Measurements from ENCODE around the gene TBX6.

TBX6 gene

GRCh38 chr16:30113031-30113710 is 21.4 kb upstream of the TBX6 start, which contains the start of gene GDPD3:
Gene GDPD3, minus strand, starts transcription at chr16:30113537. Its CDS starts 59 bp downstream, at chr16:30113478.
- DNase-seq: no peak

DNA sequence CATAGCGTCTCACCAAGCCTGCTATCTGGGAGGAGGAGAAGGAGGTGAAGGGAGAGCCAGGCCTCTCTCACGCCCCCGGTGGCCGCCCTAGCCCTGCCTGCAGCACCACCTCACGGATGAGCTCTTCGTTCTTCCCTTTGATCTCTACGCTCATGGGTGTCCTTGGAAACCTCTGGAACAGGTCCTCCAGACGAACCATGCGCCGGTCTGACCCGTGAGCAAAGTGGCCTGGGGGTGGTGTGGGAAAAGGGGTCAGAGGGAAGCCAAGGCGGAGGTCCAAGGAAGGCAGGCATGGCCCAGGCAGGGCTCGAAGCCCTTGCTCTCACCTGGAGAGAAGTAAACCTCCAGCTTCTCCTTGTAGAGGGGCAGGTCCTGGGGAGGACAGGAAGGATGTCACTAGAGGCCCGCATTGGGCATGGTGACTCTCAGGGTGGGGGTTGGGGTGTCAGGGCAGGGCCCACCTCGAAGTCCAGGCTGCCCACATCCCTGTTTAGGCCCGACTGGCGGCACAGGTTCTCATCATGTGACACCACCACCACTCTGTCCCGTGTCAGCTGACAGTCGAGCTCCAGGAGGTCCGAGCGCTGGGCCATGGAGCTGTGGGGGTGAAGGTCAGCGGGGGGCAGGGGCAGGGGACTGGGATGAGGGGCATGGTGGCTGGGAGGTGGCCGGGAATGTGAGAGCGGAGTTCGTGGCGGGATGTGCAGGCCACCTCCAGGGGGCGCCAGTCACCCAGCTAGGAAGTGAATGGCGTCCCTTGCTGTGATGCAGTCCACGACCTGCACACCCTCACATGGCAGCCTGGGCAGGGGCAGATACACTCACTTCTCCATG is 20.7 kb upstream of the TBX6 start:
- DNase-seq: peak; percentile 44

- DNase-seq: no peak
Observed at GRCh38 chr16:30110661-30111060, 18.9 kb upstream of the TBX6 start.

- DNase-seq: no peak
Observed at GRCh38 chr16:30108059-30108850, 16.5 kb upstream of the TBX6 start.

DNA sequence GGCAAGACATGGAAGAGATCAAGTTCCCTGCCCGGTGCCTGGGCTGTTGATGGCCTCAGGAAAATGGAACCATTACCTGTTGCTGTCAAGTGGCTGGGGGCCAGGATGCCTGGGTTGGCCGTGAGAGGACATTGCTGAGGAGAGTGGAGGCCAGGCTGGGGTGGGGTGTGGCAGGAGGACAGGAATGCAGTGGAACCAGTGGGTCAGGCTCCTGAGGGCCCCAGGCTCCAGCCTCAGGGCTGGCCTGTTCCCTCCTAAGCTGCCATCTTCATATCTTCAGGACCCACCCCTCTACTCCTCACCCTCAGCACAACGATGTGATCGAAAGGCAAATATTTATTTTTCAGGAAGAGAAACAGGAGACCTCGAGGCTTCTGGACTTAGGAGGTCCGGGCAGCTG is 12.8 kb upstream of the TBX6 start:
- no peak for DNase-seq

DNA sequence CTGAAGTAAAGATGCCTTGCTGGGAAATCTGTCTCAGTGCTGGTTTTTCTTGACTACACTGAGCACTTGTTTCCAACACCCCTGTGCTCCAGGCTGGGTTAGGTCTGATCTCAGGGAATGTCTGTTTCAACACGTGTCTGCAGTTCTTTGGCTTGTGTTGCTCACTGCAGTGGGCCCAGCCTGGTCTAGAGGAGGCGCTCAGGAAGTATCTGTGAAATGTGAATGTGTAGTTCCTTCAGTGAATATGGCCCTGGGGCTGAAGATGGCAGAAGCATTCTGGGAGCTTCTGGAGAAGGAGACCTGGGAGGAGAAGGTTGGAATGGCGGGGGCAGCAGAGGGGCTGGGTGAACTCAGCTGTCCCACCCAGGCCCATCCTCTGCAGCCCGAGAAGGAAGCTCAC is 12.4 kb upstream of the TBX6 start:
- DNase-seq: no peak

- no peak for DNase-seq
Observed at GRCh38 chr16:30096862-30097563, 5.3 kb upstream of the TBX6 start.

DNA sequence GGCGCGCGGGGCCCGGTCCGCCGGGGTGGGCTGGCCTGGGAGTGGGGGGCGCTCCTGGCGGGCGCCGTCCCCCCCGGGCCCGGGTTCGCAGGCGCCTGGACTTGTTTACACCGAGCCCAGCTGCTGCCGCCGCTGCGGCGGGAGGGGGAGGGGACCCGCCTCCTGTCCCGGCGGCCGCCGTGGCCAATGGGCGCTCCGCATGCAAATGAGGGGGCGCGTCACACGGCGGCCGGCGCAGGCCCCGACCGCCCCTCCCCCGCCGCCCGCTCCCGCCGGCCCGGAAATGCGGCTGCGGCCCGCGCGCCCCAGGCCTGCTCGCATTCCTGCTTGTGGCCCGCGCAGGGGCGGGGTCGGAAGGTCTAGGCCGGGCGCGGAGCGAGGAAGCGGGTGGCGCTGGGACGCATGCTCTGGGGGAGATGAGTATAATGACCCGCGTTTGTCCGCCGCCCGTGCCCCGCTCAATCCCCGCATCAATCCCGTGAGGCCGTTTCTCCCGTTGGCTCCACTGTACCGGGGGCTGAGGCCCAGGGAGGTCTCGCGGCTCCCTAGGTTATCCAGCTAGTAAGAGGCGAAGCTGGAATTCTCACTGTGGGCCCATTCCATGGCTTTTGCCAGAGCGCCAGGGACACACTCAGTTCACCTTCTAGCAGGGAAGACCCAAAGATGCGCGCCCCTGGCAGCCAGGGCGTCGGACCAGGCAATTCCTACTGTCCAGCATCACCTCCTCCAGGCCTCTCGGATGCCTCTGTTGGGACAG is 4.6 kb upstream of the TBX6 start, which contains the start of gene YPEL3:
YPEL3 (minus strand) TSS at position 109 of the 757 bp plus-strand sequence. CDS start 731 bp downstream, outside the sequence.
- DNase-seq: peak; percentile 95

- no peak for DNase-seq
Observed at GRCh38 chr16:30095166-30096078, 3.7 kb upstream of the TBX6 start.

DNA sequence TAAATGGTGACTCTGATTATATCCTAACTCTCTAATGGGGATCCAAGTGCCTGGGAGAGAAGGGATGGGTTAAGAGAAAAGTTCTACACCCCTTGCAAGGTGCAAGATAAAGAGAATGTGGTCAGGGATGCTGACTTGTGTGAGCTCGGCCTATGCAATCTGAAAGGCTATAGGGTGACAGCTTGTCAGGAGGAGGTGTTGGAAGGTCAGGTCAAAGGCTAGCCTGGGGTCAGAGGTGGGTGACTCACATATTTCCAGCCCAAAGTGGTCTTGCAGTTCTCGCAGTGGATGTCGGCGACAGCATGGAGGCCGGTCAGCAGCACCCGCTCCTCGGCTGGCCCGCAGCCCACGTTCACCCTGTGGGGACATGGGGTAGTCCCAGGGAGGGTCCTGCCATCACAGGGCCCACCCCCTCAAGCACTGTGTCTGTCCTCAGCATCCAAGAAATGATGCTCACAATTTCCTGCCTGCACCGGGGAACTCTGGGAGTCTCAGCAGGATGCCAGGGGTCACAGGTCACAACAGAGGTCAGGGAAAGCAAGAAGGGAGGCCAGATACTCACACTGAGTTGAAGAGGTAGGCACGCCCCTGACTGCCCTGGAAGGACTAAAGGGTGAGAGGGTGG is 2.9 kb upstream of the TBX6 start:
- DNase-seq: no peak

DNA sequence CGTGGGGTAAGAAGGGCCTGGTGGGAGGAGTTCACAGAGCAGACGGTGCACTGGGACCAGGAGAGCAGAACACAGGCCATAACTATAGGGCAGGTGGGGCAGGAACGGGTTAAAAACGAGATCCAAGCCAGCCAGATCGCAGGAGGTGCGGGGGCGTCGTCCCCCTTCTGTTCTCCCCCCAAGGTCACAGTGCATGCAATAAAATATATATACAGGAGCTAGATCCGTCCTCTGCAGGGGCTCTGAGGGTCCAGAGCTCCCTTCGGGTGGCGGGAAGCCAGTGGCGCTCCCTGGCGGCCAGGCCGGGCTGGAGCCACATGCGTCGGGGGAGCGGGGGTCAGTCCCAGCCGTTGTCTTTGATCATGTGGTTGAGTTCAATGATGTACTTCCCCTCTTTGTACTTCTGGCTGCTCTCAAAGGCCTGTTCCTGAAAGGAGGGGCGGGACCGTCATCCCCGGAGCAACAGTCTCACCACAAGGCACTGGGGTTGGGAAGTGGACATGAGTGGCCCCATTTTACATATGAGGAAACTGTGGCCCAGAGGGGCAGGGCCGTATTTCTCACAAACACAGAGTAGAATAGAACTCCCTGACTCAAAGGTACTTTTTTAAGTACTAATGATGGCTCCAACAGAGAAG is 768 bp upstream of the TBX6 start:
- DNase-seq: peak; percentile 72

- no peak for DNase-seq
Observed at GRCh38 chr16:30090610-30091331, 953 bp downstream of the TBX6 start.

DNA sequence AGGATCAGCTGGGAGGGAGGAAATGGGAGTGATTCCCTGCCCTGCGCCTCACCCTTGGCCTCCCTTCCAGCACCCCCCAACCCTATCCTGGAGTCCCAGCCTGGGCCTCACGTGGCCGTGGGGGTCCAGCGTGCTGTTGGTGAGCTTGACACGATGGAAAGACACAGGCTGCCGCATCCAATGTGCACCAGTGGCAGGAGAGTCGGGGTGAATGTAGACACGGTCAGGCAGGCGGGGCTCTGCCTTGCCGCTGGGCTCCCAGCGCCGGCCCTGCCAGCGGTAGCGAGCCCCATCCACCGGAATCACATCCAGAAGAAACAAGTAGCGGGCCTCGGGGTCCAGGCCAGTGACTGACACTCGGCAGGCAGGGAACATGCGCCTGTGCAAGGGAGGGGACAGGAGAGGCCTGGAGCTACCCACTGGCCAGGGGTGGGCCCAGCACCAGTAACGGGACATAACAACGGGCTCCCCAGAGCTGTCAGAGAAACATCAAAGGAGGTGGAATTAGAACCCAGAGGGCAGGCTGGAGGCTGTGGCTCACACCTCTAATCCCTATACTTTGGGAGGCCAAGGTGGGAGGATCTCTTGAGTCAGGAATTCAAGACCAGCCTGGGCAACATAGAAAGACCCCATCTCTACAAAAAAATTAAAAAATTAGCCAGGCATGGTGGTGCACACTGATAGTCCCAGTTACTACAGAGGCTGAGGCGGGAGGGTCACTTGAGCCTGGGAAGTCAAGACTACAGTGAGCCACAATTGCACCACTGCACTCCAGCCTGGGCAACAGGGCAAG is 2.7 kb downstream of the TBX6 start:
- no peak for DNase-seq

- DNase-seq: no peak
Observed at GRCh38 chr16:30088237-30088831, 3.4 kb downstream of the TBX6 start.

GRCh38 chr16:30087181-30087898 is 4.4 kb downstream of the TBX6 start:
- DNase-seq: no peak

DNA sequence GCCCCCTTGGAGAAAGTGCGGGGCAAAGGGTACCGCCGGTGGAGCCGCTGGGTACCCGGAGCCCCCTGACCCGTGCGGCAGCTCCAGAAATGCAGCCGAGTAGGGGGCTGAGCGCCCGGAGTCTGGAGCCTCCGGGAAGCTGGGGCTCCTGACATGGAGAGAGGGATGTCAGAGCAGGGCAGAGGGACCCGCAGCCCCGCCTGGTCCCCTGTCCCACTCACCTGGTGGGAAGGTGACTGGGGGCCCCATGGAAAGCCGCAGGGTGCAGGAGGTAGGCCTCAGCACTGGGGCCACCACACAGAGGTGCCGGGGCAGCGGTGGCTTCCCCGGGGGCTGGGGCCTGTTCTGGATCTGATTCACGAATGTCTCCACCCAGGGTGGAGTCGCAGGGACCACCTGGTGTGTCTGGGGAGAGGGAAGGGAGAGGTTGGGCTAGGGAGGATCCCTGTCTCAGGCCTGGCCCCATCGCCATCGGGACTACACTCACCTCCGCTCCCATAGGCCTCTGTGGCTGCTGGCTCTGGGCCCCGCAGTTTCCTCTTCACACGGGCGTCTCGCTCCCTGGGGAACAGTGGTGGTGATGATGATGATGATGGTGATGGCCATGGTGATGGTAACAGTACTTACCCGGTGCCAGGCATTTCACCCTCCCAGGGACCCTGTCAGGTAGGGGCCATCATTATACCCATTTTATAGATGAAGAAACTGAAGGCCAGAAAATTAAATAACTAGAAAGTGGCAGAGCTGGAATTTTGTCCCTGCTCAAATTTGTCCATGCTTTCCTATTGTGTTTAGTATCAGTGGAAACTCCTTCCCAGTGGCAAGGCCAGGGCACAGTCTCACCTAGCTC is 5.2 kb downstream of the TBX6 start:
- DNase-seq: no peak

All from right hindlimb (tissue), 1 donor.